ENCODE results near the gene RNU6-1.

The RNU6-1 gene

GRCh38 chr15:67857220-67857619 lies 17.4 kb upstream of the RNU6-1 start:
- no peak for DNase-seq

- DNase-seq: peak in 2 of 3 donors; percentile 33 to 43
These were observed 16.0 kb upstream of the RNU6-1 start for GRCh38 chr15:67855842-67856241.

- no peak for DNase-seq
These were observed 14.5 kb upstream of the RNU6-1 start for GRCh38 chr15:67854358-67854757.

- DNase-seq: no peak
These were observed 13.6 kb upstream of the RNU6-1 start for GRCh38 chr15:67853454-67853853.

GRCh38 chr15:67852418-67852817 lies 12.6 kb upstream of the RNU6-1 start:
- no peak for DNase-seq

- peak; percentile 76 to 86 (median 80) for DNase-seq
These were observed 11.2 kb upstream of the RNU6-1 start for GRCh38 chr15:67850994-67851571.

GRCh38 chr15:67850336-67850735 lies 10.5 kb upstream of the RNU6-1 start:
- no peak for DNase-seq

- DNase-seq: no peak
These were observed 9.7 kb upstream of the RNU6-1 start for GRCh38 chr15:67849538-67849937.

- no peak for DNase-seq
These were observed 6.1 kb upstream of the RNU6-1 start for GRCh38 chr15:67845974-67846373.

- no peak for DNase-seq
These were observed 3.9 kb upstream of the RNU6-1 start for GRCh38 chr15:67843571-67844387.

GRCh38 chr15:67843092-67843501 lies 3.3 kb upstream of the RNU6-1 start:
- DNase-seq: no peak

- no peak for DNase-seq
These were observed 1.6 kb upstream of the RNU6-1 start for GRCh38 chr15:67841513-67841762.

- DNase-seq: peak; percentile 51 to 65 (median 56)
These were observed 1.1 kb upstream of the RNU6-1 start for GRCh38 chr15:67840749-67841512.

- peak in 2 of 3 donors; percentile 66 to 74 for DNase-seq
These were observed 331 bp downstream of the RNU6-1 start for GRCh38 chr15:67839499-67839928.

- peak; percentile 53 to 69 (median 64) for DNase-seq
These were observed 984 bp downstream of the RNU6-1 start for GRCh38 chr15:67838789-67839332.

- DNase-seq: no peak
These were observed 2.9 kb downstream of the RNU6-1 start for GRCh38 chr15:67836955-67837354.

GRCh38 chr15:67836477-67836876 lies 3.4 kb downstream of the RNU6-1 start:
- DNase-seq: peak; percentile 70 to 77 (median 71)

- no peak for DNase-seq
These were observed 3.8 kb downstream of the RNU6-1 start for GRCh38 chr15:67836134-67836455.

GRCh38 chr15:67835297-67836133 lies 4.3 kb downstream of the RNU6-1 start:
- peak in 1 of 3 donors; percentile 46 for DNase-seq

- no peak for DNase-seq
These were observed 5.1 kb downstream of the RNU6-1 start for GRCh38 chr15:67834581-67835296.

- DNase-seq: peak; percentile 40 to 79 (median 63)
These were observed 5.9 kb downstream of the RNU6-1 start for GRCh38 chr15:67833710-67834511.
